ENCODE data around the gene PTPRD.

The PTPRD gene

GRCh38 chr9:8315211-8315610, 2297.6 kb downstream of the PTPRD start:
- no peak overlapping the region for H3K4me3 ChIP-seq (ENCODE audit: low read depth, low read length)
- no peak for DNase-seq (ENCODE audit: low read depth)
- TF ChIP-seq, protein P1, sequence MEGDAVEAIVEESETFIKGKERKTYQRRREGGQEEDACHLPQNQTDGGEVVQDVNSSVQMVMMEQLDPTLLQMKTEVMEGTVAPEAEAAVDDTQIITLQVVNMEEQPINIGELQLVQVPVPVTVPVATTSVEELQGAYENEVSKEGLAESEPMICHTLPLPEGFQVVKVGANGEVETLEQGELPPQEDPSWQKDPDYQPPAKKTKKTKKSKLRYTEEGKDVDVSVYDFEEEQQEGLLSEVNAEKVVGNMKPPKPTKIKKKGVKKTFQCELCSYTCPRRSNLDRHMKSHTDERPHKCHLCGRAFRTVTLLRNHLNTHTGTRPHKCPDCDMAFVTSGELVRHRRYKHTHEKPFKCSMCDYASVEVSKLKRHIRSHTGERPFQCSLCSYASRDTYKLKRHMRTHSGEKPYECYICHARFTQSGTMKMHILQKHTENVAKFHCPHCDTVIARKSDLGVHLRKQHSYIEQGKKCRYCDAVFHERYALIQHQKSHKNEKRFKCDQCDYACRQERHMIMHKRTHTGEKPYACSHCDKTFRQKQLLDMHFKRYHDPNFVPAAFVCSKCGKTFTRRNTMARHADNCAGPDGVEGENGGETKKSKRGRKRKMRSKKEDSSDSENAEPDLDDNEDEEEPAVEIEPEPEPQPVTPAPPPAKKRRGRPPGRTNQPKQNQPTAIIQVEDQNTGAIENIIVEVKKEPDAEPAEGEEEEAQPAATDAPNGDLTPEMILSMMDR (conservative IDR thresholded peaks at IDR 0.05; ENCODE audit: low read depth, low read length), result no peak

DNA sequence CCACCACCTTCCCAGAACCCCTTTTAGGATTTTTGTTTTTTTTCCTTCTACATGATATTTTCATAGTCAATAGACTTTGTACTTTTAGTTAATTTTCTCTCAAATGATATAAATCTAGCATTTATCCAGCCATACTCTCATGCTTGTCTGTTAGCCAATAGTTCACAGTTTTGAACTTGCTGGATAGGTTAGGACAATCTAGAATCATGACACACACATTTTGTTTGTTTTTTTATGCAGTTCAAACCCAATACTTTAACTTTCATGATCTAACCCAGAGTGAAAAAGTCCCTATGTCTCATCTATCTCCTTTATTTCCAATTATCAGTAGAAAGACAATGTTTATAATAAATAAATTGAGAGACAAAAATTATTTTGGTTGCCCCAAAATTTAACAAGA, 2303.5 kb downstream of the PTPRD start:
- DNase-seq (ENCODE audit: low read depth), result no peak
- H3K4me3 ChIP-seq (ENCODE audit: low read depth, low read length), result no peak overlapping the region
- TF ChIP-seq, protein P1 (conservative IDR thresholded peaks at IDR 0.05; ENCODE audit: low read depth, low read length), result no peak

DNA sequence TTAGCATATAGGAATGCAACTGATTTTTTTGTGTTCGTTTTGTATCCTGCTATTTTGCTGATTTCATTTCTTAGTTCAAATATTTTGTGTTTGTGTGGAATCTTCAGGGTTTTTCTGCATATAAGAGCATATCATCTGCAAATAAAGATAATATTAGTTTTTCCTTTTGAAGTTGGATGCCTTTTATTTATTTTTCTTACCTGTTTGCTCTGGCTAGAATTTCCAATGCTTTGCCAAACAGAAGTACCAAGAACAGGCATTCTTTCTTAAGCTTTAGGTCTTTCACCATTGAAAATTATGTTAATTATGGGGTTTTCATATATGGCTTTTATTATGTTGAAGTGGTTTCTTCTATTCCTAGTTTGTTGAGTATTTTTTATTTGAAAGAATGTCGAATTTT, 2308.1 kb downstream of the PTPRD start:
- H3K4me3 ChIP-seq (ENCODE audit: low read depth, low read length), result no peak overlapping the region
- no peak for DNase-seq (ENCODE audit: low read depth)
- TF ChIP-seq, protein P1 (conservative IDR thresholded peaks at IDR 0.05; ENCODE audit: low read depth, low read length), result no peak

DNA sequence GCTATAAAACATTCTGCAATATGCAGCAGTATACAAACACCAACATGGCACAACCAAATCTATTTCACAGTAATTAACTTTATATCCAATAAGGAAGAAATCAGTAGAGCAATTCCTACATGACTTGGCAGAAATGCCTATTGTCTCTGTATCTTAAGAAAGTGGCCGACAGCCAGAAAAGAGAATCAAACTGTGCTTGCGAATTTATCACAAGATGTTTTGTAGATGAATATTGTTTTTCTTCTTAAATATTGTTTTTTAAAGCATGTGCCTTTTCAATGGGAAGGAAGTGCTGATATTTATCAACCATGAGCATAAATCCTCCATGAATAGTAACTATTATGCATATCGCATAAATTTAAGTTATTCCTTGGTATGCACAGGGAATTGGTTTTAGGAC, 2311.5 kb downstream of the PTPRD start:
- DNase-seq (ENCODE audit: low read depth), result no peak
- no peak overlapping the region for H3K4me3 ChIP-seq (ENCODE audit: low read depth, low read length)
- TF ChIP-seq, protein P1 (conservative IDR thresholded peaks at IDR 0.05; ENCODE audit: low read depth, low read length), result no peak

DNA sequence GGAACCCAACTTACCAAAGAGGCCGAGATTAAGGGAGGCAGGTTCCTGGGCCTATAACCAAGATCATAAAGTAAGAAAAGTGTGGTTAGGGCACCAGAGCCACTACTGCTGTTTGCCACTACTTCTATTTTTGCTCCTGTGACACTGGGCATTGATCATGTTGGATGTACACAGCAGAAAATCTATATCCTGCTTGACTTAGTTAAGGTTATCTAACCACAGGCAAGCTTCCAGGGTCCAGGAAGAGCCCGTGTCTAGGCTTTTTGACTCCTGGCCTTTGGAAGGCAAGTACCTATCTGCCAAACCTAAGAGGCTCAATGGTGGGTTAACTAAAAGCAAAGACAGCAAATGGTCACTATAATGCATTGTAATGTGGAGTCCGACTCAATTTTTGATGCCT, 2315.8 kb downstream of the PTPRD start:
- H3K4me3 ChIP-seq (ENCODE audit: low read depth, low read length), result no peak overlapping the region
- DNase-seq (ENCODE audit: low read depth), result no peak
- TF ChIP-seq, protein P1 (conservative IDR thresholded peaks at IDR 0.05; ENCODE audit: low read depth, low read length), result no peak

DNA sequence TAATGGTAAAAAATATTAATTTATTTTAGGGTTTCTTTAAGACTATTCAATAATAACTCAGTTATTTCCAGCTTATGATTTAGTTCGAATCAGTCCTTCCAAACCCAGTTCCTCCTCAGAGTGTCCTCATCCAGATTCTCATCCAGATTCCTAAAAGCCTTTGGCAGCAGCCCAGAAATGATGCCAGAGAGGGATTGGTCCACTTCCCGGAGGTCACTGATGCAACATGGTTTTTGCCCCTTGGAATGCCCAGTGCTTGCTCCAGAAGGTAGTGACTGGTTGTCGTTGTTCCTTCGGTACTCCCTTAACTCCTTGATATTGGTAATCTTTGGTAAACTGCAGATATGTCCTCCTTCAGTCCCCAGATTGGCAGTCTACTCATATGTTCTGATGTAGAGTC, 2320.1 kb downstream of the PTPRD start:
- no peak overlapping the region for H3K4me3 ChIP-seq (ENCODE audit: low read depth, low read length)
- TF ChIP-seq, protein P1 (conservative IDR thresholded peaks at IDR 0.05; ENCODE audit: low read depth, low read length), result no peak
- no peak for DNase-seq (ENCODE audit: low read depth)

GRCh38 chr9:8289681-8290080, 2323.1 kb downstream of the PTPRD start:
- DNase-seq (ENCODE audit: low read depth), result no peak
- H3K4me3 ChIP-seq (ENCODE audit: low read depth, low read length), result no peak overlapping the region
- TF ChIP-seq, protein P1 (conservative IDR thresholded peaks at IDR 0.05; ENCODE audit: low read depth, low read length), result no peak

All from choroid plexus epithelial cell (primary cell).